Stimulated activated CD8-positive, alpha-beta memory T cell treated with anti-CD3 and anti-CD28 coated beads, Interleukin-4, amount 100 ng/mL, for 1 hour (primary cell): ENCODE measurements around the gene AKAP13.
A peak's percentile ranks its signal among the peaks of the same experiment; 100 is the strongest.
"Not testable (repeated sequence)": the region's sequence is repeated elsewhere in the genome, so short reads cannot be mapped to it uniquely, and the experiment has no call there.

Experiments used
- DNase-seq, 2 donors: peaks; one replicate each; pipeline ENCODE4 v3.0.0-alpha.2; 2020; ENCODE audit warnings: low read depth in 2 of 2, low spot score in 1 of 2

The AKAP13 gene

DNA sequence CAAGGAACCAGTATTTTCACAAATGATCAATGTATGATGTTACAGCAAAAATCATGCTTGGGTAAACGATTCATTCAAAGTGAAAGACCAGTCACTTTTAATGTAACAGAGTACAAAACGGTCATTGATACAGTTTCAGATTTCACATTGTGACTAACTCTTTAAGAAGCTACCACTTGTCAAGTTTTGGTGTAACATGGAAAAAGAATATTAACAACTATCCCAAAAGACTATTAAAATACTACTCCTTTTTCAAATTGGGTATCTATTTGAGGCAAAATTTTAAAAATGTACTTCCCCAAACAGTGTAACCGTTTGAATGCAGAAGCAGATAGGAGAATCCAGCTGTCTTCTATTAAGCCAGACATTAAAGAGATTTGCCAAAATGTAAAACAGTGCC, 31.7 kb downstream of the AKAP13 start:
- DNase-seq, result no peak

DNA sequence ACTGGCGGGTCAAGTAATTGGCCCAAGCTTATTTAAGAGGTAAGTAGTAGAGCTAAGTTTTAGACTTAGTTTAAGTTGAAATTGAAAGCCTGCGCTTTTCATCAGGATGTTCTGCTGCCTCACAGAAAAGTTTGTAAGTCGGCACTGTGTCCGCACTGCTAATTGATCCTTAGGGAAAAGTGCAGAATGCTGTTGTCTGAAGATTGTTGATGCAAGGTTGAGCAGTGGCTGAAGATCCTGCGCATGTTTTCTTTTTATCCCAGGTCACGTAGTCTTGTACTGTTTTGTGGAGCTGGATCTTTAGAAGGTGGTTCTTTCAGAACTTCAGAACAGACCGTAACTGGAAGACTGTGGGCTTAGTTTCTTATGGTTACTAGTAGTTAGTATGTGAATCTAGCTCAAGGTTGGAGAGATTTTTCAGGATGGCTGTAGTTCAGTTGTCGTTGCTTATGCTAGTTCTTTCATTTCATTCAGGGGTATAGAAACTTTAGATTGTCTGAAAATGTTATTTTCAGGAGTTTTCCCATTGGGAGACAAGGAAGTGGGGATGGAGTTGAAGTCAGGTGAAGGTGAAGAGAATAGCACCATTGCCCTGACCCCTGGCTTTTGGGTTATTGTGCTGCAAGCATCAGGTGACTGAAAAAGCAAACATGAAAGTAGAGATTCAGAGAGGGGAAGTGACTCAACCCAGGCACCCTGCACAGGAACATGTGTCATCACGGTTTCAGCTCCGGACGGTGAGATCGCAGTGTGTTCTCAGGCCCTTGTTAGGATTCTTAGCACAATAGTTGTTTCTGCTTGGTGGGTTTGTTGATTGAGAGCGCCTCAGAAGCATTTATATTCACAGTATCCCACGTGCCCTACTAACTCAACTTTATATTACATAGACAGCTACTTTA, 32.8 kb downstream of the AKAP13 start:
- DNase-seq, result peak; percentile 46 to 62

DNA sequence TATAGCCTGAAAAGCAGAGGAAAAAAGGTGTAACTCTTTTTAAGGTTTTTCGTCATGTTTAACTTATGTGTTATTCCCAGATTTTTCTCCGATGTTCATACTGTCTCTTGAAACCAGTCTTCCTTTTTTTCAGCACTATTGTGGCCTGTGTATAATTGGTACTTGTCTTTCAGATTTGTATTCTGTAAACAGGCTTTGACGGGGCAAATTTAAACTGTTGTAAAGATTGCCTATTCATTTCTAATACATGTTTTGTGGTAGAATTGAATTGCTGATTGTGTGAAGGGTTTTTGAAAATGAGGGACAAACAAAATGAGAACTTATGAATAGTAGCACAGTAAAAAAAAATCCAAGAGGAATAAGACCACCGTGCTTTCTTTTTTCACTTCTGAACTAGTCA, 33.6 kb downstream of the AKAP13 start:
- no peak for DNase-seq

DNA sequence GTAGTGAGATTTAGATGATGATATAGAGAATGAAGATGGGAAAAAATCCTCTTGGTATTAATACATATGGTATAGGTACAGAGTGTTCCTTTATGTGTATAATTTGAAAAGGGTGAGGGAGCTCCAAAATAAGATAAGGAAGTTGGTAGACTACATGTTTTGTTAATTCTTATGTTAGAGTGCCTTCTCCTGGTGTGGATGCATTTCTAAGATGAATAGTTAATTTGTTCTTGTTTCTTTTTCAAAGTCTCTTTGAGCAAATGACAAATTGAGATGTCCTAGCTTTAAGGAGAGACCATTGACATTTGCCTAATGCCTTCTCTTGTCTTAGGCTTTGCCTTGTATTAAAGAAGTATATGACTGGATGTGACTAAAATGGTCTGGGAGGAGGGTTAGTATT, 34.1 kb downstream of the AKAP13 start:
- no peak for DNase-seq

DNA sequence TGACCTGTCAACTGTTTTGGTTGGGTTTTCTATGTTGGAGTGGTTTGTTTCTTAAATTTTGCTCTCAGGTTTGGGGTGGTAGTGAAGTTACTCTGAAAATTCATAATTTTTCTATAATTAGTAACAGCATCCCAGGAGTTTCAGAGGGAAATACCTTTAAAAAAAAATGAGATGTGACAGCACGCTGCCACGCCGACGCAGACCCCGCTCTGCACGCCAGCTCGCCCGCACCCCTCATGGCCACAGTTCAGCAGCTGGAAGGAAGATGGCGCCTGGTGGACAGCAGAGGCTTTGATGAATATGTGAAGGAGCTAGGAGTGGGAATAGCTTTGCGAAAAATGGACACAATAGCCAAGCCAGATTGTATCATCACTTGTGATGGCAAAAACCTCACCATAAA, 34.6 kb downstream of the AKAP13 start:
- DNase-seq, result no peak

DNA sequence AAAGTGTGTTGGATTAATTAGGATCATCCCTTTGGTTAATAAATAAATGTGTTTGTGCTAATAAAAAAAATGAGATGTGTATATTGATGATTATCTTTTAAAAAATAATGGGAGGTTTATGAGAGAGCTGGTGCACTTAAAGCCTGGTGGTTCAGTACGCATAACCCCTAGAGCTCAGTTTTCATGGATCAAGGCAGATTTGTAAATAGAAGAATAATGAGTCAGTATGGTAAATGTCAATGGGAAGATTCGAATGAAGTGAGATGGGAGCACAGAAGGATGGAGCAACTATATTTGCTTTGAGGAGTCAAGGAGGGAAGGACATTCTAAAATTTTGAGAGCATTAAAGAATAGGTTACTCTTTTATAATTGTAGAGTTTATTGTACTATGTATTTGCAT, 35.4 kb downstream of the AKAP13 start:
- DNase-seq, result no peak

DNA sequence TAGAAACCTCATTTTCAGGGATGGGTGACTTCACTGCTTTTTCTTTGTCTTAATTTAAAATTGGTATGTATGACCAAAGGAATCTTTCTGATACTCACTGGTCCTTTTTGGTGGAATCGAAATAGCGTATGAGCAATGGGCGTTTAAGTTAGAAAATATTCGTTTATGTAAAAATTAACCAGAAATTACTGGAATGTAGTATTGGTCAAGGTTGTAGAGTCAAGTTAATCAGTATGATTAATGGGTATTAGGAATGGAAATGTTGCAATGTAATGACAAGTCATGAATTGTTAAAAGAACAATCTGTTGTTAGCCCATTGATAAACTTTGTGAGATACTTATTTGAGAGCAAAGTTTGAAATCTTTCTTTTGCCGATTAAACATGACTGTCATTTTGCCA, 36.9 kb downstream of the AKAP13 start:
- no peak for DNase-seq

DNA sequence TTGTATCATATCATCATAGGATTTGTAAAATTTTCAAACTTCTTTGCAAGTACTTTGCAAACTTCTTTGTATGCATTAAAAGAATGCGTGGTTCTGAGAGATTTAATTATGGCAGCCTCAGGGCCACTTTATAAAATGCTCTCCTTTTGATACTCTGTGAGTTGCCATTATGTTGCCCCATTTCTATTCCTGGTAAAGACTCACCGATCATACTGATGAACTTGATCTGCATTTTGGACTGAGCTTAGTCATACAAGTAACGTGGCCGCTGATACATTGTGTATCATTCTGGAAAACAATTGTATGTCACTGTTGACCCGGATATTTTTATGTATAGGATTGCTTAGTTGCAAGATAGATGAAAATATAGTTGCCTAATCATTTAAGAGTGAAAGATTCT, 38.8 kb downstream of the AKAP13 start:
- DNase-seq, result no peak

DNA sequence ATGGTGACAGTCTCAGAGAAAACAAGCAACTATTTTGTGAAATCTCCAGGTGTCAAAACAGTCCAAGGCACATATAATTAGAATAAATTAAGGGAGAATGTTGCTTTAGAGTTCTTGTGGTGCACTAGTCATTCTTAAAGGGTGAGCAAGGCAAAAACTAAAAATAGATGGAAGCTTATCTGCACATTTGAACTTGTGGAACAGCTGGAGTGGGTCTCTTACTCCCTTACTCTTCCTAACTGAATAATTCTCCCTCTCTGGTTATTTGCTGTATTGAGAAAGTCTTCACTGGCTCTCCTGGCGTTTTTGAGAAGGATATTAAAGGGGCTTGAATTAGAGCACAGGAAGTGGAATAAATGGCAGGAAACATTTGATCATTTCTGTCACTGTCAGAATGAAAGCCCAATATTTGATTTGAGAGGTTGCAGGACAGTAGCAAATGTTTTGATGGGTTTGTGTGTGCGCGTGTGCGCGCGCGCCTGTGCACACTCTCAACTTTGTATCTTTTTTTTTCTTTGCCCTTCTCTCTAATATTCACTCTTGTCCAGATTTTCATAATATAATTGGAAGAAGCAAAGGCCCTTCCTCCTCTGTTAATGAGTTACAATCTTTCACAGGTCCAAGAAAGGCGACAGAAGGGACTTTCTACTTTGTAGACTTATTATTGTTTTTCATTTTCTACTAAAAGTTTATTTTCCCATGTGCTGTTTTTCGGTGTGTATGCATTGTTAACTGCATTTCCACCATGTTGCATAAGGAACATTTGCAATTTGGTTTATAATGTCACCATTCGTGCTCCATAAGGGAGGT, 40.9 kb downstream of the AKAP13 start:
- DNase-seq, result no peak

DNA sequence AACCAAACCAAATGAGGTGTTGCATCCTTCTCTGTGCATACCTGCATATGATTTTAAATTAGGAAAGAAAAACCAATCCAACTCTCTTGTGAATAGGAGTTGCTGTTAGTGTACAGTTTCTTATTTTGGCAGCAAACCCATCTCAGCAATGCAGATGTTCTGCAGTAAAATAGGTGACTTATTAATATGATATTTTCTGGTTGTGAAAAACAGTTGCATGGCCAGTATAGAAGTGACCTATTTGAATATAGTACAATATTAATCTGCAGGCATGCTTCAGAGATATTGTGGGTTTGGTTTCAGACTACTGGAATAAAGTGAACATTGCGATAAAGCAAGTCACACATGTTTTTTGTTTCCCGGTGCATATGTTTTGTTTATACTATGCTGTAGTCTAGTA, 42.2 kb downstream of the AKAP13 start:
- no peak for DNase-seq

DNA sequence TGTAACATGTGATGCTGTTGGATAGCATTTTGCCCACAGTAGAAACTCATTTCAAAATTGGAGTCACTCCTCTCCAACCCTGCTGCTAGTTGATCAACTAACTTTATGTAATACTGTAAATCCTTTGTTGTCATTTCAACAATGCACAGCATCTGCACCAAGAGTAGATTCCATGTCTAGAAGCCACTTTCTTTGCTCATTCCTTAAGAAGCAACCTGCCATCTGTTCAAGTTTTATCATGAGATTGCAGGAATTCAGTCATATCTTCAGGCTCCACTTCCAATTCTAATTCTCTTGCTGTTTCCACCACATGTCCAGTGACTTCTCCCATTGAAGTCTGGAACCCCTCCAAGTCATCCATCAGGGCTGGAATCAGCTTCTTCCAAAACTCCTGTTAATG, 42.9 kb downstream of the AKAP13 start:
- DNase-seq, result no peak

DNA sequence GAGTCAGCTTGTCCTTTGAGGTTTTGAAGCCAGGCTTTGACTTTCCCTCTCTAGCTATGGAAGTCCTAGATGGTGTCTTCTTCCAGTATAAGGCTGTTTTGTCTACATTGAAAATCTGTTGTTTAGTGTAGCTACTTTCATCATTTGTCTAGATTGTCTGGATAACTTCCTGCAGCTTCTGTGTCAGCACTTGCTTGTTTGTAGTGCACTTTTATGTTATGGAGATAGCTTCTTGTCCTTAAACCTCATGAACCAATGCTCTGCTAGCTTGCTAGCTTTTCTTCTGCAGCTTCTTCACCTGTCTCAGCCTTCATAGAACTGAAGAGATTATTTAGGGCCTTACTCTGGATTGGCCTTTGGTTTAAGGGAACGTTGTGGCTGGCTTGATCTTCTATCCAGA, 43.8 kb downstream of the AKAP13 start:
- no peak for DNase-seq

DNA sequence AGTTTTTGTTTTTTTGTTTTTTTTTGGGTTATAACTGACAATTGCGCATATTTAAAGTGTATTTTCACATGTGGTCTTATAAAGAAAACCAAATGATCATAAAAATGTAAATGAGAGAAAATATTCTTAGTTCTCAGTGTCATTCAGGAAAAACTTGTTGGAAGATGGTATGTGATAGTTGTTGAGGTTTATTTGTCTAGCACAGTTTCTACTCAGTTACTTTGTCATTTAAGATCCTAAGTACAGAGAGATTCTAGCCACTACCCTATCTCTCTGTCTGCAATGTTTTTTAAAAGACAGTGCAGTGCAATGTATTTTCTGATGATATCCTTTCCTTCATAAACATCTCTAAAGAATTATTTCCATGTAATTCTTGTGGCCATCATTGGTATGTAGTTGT, 46.1 kb downstream of the AKAP13 start:
- DNase-seq, result no peak

DNA sequence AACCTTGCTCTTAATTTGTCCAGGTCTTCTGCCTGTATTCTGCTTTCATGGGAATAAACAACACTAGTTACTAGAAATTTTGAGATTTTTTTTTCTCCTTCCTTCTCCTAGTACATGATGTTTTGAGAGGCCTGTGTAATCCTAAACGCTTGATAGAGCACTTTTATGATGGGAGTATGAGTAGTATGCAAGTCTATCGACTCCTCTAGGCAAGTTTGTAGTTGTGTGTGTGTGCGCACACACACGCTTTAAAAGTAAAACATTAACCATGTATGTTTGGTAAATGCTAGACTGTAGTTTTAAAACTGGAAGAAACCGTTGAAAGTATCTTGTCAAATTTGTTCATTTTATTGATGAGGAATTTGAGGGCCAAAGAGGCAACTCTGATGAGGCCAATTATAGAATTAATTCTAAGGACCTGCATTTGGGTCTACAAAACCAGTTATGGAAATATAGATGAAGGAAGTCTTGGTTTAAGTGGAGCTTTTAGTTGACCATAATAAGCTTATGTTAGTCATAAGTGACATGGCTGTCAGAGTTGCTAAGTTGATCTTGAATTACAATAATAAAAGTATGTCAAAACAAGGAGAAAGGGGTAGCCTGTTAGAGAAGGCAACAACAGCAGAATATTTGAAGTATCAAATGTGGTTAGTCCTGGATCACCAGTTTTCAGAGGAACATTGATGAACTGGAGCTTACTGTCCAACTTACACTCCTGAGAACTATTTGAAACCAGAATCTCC, 47.1 kb downstream of the AKAP13 start:
- no peak for DNase-seq

DNA sequence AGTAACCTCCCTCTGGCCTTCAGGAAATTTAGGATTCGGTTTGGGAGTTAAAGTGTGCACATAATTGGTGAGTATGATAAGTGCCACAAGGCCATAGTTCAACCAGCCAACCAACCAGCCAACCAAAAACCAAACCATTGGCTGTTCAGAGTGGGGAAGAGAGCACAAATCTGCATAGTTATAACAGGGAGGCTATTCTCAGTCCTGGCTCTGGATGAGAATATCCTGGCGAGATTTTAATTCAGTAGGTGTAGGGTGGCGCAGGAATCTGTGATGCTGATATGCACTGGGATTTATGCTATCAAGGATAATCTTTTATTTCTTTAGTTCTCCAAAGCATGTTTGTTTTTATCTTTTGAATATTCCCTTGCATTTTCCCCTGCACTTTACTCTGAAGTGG, 49.1 kb downstream of the AKAP13 start:
- DNase-seq, result no peak

DNA sequence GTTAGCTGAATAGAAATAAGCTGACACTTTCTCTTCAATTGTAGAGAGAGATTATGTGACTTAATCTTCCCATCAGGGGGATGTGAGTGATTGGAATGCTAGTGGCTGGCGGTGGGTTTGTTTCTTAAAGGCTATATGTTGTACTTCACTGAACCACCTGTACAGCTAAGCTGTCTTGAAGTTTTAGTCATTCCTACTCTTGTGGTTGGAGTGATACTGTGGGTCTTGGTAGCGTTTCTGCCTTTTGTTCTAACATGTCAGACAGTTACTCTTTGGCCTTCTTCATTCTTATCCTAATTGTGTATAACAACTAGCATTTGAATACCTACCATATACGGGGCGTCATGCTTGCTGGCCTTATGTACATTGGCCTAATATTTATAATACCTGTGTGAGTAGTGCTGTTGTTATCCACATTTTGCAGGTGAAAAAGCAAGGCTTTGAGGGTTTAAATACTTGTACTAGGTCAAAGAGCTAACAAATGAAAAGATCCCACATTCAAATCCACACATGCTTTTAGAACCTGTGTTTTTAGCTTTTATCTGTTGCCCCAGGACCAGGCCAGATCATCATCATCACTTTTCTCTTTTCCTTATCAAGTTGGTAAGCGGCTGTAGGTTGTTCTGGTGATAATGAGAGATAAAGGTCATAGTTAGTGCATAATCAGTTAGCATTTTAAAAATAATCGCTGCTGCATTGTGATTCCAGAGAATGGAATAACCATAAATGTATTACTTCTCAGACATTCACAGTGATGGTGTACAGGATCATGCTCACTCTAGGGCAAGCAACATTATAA, 50.2 kb downstream of the AKAP13 start:
- DNase-seq, result no peak

DNA sequence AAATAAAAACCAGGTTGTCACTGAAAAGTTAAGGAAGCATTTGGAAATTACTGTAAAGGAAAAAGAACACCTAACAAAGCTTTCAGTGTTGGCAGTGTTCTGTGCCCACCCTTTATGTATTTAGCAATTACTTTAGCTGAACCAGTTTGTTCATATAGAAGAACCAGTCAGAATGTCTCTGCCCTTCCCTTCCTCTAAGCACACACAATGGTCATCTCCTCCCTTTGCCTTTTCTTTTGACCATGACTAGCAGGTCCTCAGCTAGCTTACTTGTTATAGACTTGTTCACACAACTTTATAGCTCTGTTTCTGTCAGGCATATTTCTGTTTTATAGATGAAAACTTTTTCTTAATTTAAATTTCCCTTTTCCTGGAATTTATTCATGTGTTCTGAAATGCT, 59.6 kb downstream of the AKAP13 start:
- DNase-seq, result no peak

DNA sequence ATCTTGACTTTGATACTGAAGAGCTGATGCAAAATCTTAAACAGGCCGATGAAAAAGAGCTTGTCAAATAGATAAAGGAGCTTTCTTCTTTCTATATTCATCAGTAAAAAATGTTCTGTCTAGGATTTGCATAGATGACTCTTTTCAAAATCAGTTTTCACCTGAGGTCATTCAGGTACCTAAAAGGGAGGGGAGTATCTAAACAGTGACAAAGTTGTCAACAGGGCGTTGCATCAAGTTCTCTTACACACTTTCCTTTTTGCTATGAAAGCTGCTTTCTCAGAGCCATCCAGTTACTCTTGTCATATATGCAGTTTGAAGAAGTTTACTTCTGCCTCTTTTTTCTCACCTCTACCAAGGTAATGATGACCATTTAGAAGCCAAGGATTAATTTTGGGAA, 60.0 kb downstream of the AKAP13 start:
- DNase-seq, result no peak

DNA sequence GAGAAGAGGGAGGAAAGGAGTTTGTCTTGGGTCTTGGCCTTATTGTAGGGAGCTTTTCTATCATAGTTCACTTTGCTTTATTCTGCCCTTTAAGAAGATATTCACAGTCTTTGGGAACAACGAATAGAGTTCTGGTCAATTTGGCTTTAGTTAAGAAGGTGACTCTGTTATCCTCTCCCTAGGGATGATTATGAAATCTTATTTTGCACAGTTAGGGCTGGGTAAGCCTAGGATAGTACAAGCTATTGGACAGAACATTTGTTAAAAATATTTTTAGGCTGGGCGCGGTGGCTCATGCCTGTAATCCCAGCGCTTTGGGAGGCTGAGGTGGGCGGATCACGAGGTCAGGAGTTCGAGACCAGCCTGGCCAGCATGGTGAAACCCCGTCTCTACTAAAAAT, 61.5 kb downstream of the AKAP13 start:
- not testable (repeated sequence) for DNase-seq

DNA sequence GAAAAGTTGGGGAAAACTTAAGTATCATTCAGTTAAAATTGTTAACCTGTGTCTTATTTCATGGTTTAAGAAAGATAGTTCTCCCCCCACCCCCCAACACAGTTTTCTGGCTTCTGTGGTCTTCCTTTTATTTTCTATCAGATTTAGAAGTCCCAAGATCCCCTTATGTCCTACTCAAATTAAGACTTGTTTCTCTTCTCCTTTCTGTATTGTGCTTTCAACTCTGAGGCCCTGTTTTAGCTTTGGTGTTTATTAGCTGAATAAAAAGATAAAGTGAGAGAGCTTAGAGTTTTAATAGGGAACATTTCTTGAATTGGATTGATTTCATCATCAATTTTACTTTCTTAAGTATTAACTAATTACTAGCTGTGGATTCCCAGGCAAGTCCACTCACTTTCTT, 62.6 kb downstream of the AKAP13 start:
- DNase-seq, result no peak

DNA sequence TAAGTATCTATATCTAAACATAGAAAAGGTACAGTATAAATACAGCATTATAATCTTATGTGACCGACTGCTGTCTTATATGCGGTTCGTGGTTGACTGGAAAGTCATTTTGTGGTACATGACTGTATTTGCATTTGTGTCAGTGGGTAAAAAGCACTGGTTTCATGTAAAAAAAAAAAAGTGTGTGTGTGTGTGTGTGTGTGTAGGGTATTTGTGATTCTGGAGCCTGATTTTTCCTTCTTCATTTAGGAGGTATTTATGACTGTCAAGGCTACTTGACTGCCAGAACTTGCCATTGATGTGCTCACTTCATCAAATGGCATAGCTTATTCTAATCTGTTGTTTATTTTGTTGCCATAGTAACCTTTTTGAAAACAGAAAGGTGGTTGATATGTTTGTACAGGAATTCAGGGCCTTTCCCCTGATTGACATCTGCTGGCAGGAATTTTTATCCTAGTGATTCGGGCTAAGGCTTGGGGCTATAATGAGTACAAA, 63.2 kb downstream of the AKAP13 start:
- no peak for DNase-seq
